KMS-11 (cell line): ENCODE measurements around the gene BAIAP2.

Source experiments
- H2AFZ ChIP-seq: fragments of 200-600 bp; sonication (generic); 2 replicates; pipeline ENCODE4 v1.6.1; 2016; ENCODE audit warnings: antibody characterized with exemption, mixed run types, low read depth
- H3K27ac ChIP-seq: fragments of 200-600 bp; sonication (generic); 2 replicates; pipeline ENCODE4 v1.6.1; 2016; ENCODE audit warnings: mild to moderate bottlenecking, mixed run types
- H3K27me3 ChIP-seq: fragments of 200-600 bp; sonication (generic); 2 replicates; pipeline ENCODE4 v1.6.1; 2017; ENCODE audit warnings: mild to moderate bottlenecking, low read depth, mixed run types, moderate library complexity; ENCODE audit not compliant: insufficient read depth
- H3K36me3 ChIP-seq: fragments of 200-600 bp; sonication (generic); 2 replicates; pipeline ENCODE4 v1.6.1; 2017; ENCODE audit warnings: mild to moderate bottlenecking, mixed run types; ENCODE audit not compliant: insufficient read depth
- H3K4me1 ChIP-seq: fragments of 200-600 bp; sonication (generic); 2 replicates; pipeline ENCODE4 v1.6.1; 2016; ENCODE audit warnings: mild to moderate bottlenecking, low read depth, mixed run types; ENCODE audit not compliant: poor library complexity, severe bottlenecking
- H3K4me2 ChIP-seq: fragments of 200-600 bp; sonication (generic); 2 replicates; pipeline ENCODE4 v1.7.0; 2016; ENCODE audit warnings: mild to moderate bottlenecking, mixed run types
- H3K4me3 ChIP-seq: fragments of 200-600 bp; sonication (generic); IDR thresholded peaks from 2 replicates; pipeline ENCODE4 v1.6.1; 2017; ENCODE audit warnings: low read depth, low read length, mixed read lengths; ENCODE audit not compliant: insufficient read depth
- H3K79me2 ChIP-seq: fragments of 200-600 bp; sonication (generic); 2 replicates; pipeline ENCODE4 v1.6.1; 2016; ENCODE audit warnings: low read depth, mixed run types; ENCODE audit not compliant: insufficient read depth
- H3K9ac ChIP-seq: fragments of 200-600 bp; sonication (generic); 2 replicates; pipeline ENCODE4 v1.6.1; 2016; ENCODE audit warnings: mild to moderate bottlenecking, mixed run types
- H4K20me1 ChIP-seq: fragments of 200-600 bp; sonication (generic); 2 replicates; pipeline ENCODE4 v1.6.1; 2016; ENCODE audit warnings: mild to moderate bottlenecking, mixed run types; ENCODE audit not compliant: insufficient read depth
- TF ChIP-seq, protein P1 (sequence below): fragments of 200-600 bp; sonication (generic); conservative IDR thresholded peaks from 2 replicates; pipeline ENCODE4 v1.6.1; 2017; ENCODE audit warnings: low read depth, mild to moderate bottlenecking, antibody characterized with exemption, low read length, moderate library complexity, mixed read lengths

Gene BAIAP2

GRCh38 chr17:81020443-81020766 is 14.5 kb upstream of the BAIAP2 start:
- no peak overlapping the region for H3K4me2 ChIP-seq
- H3K9ac ChIP-seq, result no peak overlapping the region
- TF ChIP-seq, protein P1, sequence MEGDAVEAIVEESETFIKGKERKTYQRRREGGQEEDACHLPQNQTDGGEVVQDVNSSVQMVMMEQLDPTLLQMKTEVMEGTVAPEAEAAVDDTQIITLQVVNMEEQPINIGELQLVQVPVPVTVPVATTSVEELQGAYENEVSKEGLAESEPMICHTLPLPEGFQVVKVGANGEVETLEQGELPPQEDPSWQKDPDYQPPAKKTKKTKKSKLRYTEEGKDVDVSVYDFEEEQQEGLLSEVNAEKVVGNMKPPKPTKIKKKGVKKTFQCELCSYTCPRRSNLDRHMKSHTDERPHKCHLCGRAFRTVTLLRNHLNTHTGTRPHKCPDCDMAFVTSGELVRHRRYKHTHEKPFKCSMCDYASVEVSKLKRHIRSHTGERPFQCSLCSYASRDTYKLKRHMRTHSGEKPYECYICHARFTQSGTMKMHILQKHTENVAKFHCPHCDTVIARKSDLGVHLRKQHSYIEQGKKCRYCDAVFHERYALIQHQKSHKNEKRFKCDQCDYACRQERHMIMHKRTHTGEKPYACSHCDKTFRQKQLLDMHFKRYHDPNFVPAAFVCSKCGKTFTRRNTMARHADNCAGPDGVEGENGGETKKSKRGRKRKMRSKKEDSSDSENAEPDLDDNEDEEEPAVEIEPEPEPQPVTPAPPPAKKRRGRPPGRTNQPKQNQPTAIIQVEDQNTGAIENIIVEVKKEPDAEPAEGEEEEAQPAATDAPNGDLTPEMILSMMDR, result no peak
- H3K4me1 ChIP-seq, result no peaks in the 10 kb centered on the region
- H3K79me2 ChIP-seq, result no peaks in the 10 kb centered on the region
- H3K36me3 ChIP-seq, result no peaks in the 10 kb centered on the region
- H4K20me1 ChIP-seq, result no peaks in the 10 kb centered on the region
- H3K4me3 ChIP-seq, result no peak overlapping the region
- H3K27ac ChIP-seq, result no peak overlapping the region
- H2AFZ ChIP-seq, result no peak overlapping the region
- peaks cover 89% of the 10 kb centered on the region for H3K27me3 ChIP-seq

DNA sequence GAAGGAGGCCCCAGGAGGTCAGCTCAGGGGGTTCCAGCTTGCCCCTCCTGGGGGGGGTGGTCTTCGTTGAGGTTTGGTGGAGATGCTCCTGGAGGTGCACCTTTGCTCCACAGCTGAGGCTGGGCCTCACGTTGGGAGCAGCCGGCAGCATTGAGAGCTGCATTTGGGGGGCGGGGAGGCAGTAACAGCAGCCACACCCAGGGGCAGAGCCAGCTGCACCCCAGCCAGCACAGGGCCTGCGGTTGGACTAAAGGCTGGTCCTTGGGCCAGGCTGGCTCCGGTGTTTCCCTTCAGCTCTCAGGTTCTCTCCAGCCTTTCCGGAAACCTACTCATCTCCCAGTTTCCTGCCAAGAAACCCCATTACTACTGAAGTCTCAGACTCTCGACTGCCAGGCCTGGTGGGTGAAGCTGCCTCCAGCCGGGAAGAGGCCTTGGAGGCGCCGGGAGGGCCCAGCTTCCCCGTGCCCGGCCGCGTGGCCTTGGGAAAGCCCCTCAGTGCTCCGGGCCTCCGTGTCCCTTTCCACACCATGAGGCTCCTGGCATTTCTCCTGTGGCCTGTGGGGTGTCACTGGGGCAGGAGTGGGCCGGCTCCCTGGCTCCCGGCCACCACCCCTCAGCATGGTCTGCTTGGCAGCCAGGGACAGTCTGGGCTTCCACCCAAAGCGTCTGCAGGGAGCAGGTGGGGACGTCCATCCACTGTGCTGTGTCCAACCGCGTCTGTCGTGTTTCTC is 14.0 kb upstream of the BAIAP2 start:
- H3K9ac ChIP-seq, result no peak overlapping the region

DNA sequence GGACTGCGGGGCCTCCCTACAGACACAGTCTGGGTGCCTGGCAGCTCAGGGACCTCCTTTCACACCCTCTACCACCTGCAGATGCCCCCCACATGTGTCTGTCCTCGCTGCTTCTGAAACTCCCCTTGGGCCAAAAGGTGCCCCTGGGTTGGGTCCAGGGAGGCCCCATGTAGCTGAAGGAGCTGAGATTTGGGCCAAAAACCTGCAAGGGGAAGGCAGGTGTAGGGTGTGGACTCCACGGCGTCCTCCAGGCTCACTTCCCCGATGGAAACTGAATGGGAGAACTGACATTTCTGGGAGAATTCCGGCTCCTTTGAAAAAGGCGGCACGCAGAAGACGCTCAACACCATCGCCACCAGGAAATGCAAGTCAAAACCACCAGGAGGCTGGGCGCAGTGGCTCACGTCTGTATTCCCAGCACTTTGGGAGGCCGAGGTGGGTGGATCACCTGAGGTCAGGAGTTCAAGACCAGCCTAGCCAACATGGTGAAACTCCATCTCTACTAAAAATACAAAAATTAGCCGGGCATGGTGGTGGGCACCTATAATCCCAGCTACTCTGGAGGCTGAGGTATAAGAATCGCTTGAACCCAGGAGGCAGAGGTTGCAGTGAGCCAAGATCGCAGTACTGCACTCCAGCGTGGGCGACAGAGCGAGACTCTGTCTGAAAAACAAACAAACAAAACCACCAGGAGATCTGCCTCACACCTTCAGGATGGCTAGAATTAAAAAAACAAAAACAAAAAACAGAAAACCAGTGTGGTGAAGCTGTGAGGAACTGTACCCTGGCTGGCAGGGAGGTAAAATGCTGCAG is 13.2 kb upstream of the BAIAP2 start:
- H3K79me2 ChIP-seq, result no peaks in the 10 kb centered on the region
- no peak overlapping the region for H3K4me3 ChIP-seq
- H3K9ac ChIP-seq, result no peak overlapping the region
- TF ChIP-seq, protein P1, result no peak
- H2AFZ ChIP-seq, result no peak overlapping the region
- peaks cover 89% of the 10 kb centered on the region for H3K27me3 ChIP-seq
- H3K4me1 ChIP-seq, result no peaks in the 10 kb centered on the region
- no peaks in the 10 kb centered on the region for H3K36me3 ChIP-seq
- H3K27ac ChIP-seq, result no peak overlapping the region
- H4K20me1 ChIP-seq, result no peaks in the 10 kb centered on the region
- no peak overlapping the region for H3K4me2 ChIP-seq

More for the DNA sequence above, 14.0 kb upstream of the BAIAP2 start:
- no peak overlapping the region for H3K4me2 ChIP-seq
- no peak overlapping the region for H3K27ac ChIP-seq
- TF ChIP-seq, protein P1, result no peak
- no peaks in the 10 kb centered on the region for H4K20me1 ChIP-seq
- no peaks in the 10 kb centered on the region for H3K79me2 ChIP-seq
- no peak overlapping the region for H2AFZ ChIP-seq
- H3K27me3 ChIP-seq, result peaks cover 89% of the 10 kb centered on the region
- H3K36me3 ChIP-seq, result no peaks in the 10 kb centered on the region
- no peaks in the 10 kb centered on the region for H3K4me1 ChIP-seq
- H3K4me3 ChIP-seq, result no peak overlapping the region

- H3K4me2 ChIP-seq, result no peak overlapping the region
- TF ChIP-seq, protein P1, result no peak
- H4K20me1 ChIP-seq, result no peaks in the 10 kb centered on the region
- peaks cover 89% of the 10 kb centered on the region for H3K27me3 ChIP-seq
- H3K27ac ChIP-seq, result no peak overlapping the region
- no peaks in the 10 kb centered on the region for H3K36me3 ChIP-seq
- H3K4me3 ChIP-seq, result no peak overlapping the region
- no peak overlapping the region for H3K9ac ChIP-seq
- H3K4me1 ChIP-seq, result no peaks in the 10 kb centered on the region
- no peaks in the 10 kb centered on the region for H3K79me2 ChIP-seq
- no peak overlapping the region for H2AFZ ChIP-seq
Measured at GRCh38 chr17:81022344-81022676, 12.6 kb upstream of the BAIAP2 start.
